Muscle of arm (tissue), 12 donors: ENCODE results near the gene R3HDM4. TPM values are rescaled to one million over a fixed set of nuclear protein-coding genes. Genes with fewer than 3 reads are reported as not detected.
A peak's percentile ranks its signal among the peaks of the same experiment; 100 is the strongest.

Source experiments
- DNase-seq: peaks from one replicate; pipeline ENCODE4 v3.0.0-alpha.2; 2013
- polyA plus RNA-seq, 12 donors: library from polyadenylated mRNA; unstranded; fragments of 120-200 nt; gene quantifications; one replicate each; pipeline ENCODE4 v1.2.1, GENCODE V29; 2013; ENCODE audit not compliant: insufficient read length in 12 of 12

R3HDM4 gene
- polyA plus RNA-seq, 12 donors: 21.0 to 60.9 (median 27.3) TPM; not detected in 1

- peak; percentile 68 for DNase-seq
These were observed 19.9 kb upstream of the R3HDM4 start for GRCh38 chr19:932648-933552.

GRCh38 chr19:931860-932647, 19.0 kb upstream of the R3HDM4 start:
- DNase-seq: no peak

GRCh38 chr19:929891-930258, 16.9 kb upstream of the R3HDM4 start:
- DNase-seq: no peak

- DNase-seq: no peak
These were observed 16.3 kb upstream of the R3HDM4 start for GRCh38 chr19:929203-929890.

- no peak for DNase-seq
These were observed 15.6 kb upstream of the R3HDM4 start for GRCh38 chr19:928471-929202.

- DNase-seq: no peak
These were observed 14.9 kb upstream of the R3HDM4 start for GRCh38 chr19:927780-928401.

GRCh38 chr19:927351-927779, 14.3 kb upstream of the R3HDM4 start:
- DNase-seq: no peak

GRCh38 chr19:926589-927350, 13.8 kb upstream of the R3HDM4 start:
- no peak for DNase-seq

- DNase-seq: no peak
These were observed 13.2 kb upstream of the R3HDM4 start for GRCh38 chr19:926323-926588.

- peak; percentile 86 for DNase-seq
These were observed 12.7 kb upstream of the R3HDM4 start, which contains the start of gene ARID3A for GRCh38 chr19:925526-926322. TSS of gene ARID3A (plus strand) at chr19:926035. CDS start at chr19:929529, 3,494 bp downstream.

GRCh38 chr19:925087-925525, 12.1 kb upstream of the R3HDM4 start:
- no peak for DNase-seq

GRCh38 chr19:924553-925086, 11.6 kb upstream of the R3HDM4 start:
- DNase-seq: no peak

GRCh38 chr19:920051-920864, 7.2 kb upstream of the R3HDM4 start:
- DNase-seq: no peak

- no peak for DNase-seq
These were observed 6.4 kb upstream of the R3HDM4 start for GRCh38 chr19:919199-920050.

- no peak for DNase-seq
These were observed 5.6 kb upstream of the R3HDM4 start for GRCh38 chr19:918481-919198.

GRCh38 chr19:918152-918437, 5.1 kb upstream of the R3HDM4 start:
- no peak for DNase-seq
